ENCODE results near the gene DLGAP1. TPM values are rescaled to one million over a fixed set of nuclear protein-coding genes. Genes with fewer than 3 reads are reported as not detected.

The DLGAP1 gene
- total RNA-seq, 2 experiments from 2014 or later: 0.31 to 0.36 TPM

DNA sequence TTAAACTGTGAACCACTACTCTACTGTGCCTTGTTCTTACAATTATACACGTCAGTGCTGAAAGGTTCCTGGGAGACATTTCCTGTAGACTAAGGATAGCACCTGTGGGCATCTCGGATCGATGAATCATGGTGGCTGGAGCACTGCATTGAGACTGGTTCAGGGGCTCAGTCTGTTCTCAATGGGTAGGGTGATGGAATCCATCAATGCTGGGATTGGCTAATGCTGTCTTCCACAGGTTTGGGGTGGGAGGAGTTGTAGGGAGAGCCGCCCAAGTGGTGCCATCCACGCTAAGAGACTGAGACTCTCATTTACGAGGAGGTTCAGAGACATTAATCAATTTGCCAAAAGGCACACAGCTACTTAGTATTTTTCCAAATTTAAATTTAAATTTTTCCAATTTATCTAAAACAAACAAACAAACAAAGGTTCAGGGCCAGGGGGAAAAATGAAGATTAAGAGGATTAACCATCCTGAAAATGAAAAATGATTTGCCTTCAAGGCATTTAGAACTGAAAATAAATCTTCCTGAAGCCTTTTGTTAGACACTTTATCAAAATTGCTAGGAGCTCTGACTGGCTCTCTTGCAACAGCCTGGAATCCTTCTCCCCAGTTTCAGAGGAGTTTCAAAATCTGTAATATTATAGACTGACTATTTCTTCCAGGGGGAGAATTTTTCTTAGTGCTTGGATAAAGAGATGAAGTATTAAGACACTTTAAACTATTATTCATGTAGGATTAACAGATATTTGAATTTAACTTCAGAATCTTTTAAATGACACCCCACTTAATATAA, 645.9 kb downstream of the DLGAP1 start:
- Mint-ChIP-seq H3K27me3 (no peaks in the 10 kb centered on the region), H3K9me3 (no peaks in the 10 kb centered on the region), H3K4me3 (no peak overlapping the region), H3K4me1 (ENCODE audit: low read depth) (no peaks in the 10 kb centered on the region), H3K36me3 (ENCODE audit: low read depth) (no peaks in the 10 kb centered on the region), H3K27ac (no peak overlapping the region)
- ChIA-PET CTCF (no interaction called here), POLR2A (no interaction called here)
- Histone ChIP-seq H3K36me3 (ENCODE audit: insufficient read depth, low read length) (no peaks in the 10 kb centered on the region), H3K4me1 (ENCODE audit: insufficient read depth, low read length) (no peaks in the 10 kb centered on the region), H3K27me3 (ENCODE audit: control insufficient read depth in 1 of 2, insufficient read depth in 2 of 2, low read length in 2 of 2) (no peaks in the 10 kb centered on the region), H3K27ac (ENCODE audit: low read depth in 1 of 2, low read length in 2 of 2) (no peak overlapping the region), H3K4me3 (ENCODE audit: low read length) (no peak overlapping the region), H3K9me3 (ENCODE audit: control insufficient read depth in 1 of 2, insufficient read depth in 1 of 2, low read length in 2 of 2) (no peaks in the 10 kb centered on the region)
- intact Hi-C loops (cut with DNase I, micrococcal nuclease): no loop called here
- TF ChIP-seq, protein P1, sequence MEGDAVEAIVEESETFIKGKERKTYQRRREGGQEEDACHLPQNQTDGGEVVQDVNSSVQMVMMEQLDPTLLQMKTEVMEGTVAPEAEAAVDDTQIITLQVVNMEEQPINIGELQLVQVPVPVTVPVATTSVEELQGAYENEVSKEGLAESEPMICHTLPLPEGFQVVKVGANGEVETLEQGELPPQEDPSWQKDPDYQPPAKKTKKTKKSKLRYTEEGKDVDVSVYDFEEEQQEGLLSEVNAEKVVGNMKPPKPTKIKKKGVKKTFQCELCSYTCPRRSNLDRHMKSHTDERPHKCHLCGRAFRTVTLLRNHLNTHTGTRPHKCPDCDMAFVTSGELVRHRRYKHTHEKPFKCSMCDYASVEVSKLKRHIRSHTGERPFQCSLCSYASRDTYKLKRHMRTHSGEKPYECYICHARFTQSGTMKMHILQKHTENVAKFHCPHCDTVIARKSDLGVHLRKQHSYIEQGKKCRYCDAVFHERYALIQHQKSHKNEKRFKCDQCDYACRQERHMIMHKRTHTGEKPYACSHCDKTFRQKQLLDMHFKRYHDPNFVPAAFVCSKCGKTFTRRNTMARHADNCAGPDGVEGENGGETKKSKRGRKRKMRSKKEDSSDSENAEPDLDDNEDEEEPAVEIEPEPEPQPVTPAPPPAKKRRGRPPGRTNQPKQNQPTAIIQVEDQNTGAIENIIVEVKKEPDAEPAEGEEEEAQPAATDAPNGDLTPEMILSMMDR (IDR thresholded peaks at IDR 0.05): no peak
- no peak for ATAC-seq (ENCODE audit: poor library complexity)
- DNase-seq: no peak

DNA sequence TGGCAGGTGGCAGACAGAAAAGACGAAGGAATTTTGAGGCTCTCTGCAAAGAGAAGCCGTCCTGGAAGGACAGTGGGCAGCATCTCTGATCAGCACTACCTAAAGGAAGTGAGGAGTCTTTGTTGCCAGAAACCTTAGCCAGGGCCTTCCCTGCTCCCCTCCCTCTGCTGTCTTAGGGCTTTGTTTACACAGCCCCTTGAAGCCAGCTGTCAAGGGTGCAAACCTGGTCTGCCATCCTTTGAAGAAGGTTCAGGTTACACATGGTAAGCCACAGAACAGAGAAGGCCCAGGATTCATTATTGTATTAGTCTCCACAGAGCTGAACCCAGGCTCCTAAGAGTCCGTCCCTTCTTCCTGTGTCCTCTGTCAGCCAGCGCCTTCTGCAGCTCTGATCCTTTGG, 648.5 kb downstream of the DLGAP1 start:
- no peaks in the 10 kb centered on the region for H3K9me3 ChIP-seq (ENCODE audit: control insufficient read depth in 1 of 2, insufficient read depth in 1 of 2, low read length in 2 of 2)
- TF ChIP-seq, protein P1 (IDR thresholded peaks at IDR 0.05): no peak
- Mint-ChIP-seq H3K4me3 (no peak overlapping the region), H3K9me3 (no peaks in the 10 kb centered on the region), H3K4me1 (ENCODE audit: low read depth) (no peaks in the 10 kb centered on the region), H3K27ac (no peak overlapping the region), H3K36me3 (ENCODE audit: low read depth) (no peaks in the 10 kb centered on the region), H3K27me3 (no peaks in the 10 kb centered on the region)
- no peak overlapping the region for H3K27ac ChIP-seq (ENCODE audit: low read depth in 1 of 2, low read length in 2 of 2)
- no peak for DNase-seq
- H3K4me1 ChIP-seq (ENCODE audit: insufficient read depth, low read length): no peaks in the 10 kb centered on the region
- H3K36me3 ChIP-seq (ENCODE audit: insufficient read depth, low read length): no peaks in the 10 kb centered on the region
- ChIA-PET POLR2A (no interaction called here), CTCF (no interaction called here)
- no peak for ATAC-seq (ENCODE audit: poor library complexity)
- intact Hi-C loops (cut with DNase I, micrococcal nuclease): no loop called here
- H3K4me3 ChIP-seq (ENCODE audit: low read length): no peak overlapping the region
- H3K27me3 ChIP-seq (ENCODE audit: control insufficient read depth in 1 of 2, insufficient read depth in 2 of 2, low read length in 2 of 2): no peaks in the 10 kb centered on the region

- CTCF ChIA-PET: no interaction called here
- H3K4me3 ChIP-seq (ENCODE audit: low read length): no peak overlapping the region
- intact Hi-C loops (cut with DNase I, micrococcal nuclease): no loop called here
- ATAC-seq (ENCODE audit: poor library complexity) (no peak), DNase-seq (no peak)
- Mint-ChIP-seq H3K4me3 (no peak overlapping the region), H3K27ac (no peak overlapping the region), H3K27me3 (peaks cover 4% of the 10 kb centered on the region), H3K9me3 (no peaks in the 10 kb centered on the region), H3K36me3 (ENCODE audit: low read depth) (no peaks in the 10 kb centered on the region), H3K4me1 (ENCODE audit: low read depth) (no peaks in the 10 kb centered on the region)
- no peak overlapping the region for H3K27ac ChIP-seq (ENCODE audit: low read depth in 1 of 2, low read length in 2 of 2)
- POLR2A ChIA-PET: no interaction called here
- no peaks in the 10 kb centered on the region for H3K4me1 ChIP-seq (ENCODE audit: insufficient read depth, low read length)
- TF ChIP-seq, protein P1 (IDR thresholded peaks at IDR 0.05): no peak
- H3K9me3 ChIP-seq (ENCODE audit: control insufficient read depth in 1 of 2, insufficient read depth in 1 of 2, low read length in 2 of 2): no peaks in the 10 kb centered on the region
- H3K36me3 ChIP-seq (ENCODE audit: insufficient read depth, low read length): no peaks in the 10 kb centered on the region
- H3K27me3 ChIP-seq (ENCODE audit: control insufficient read depth in 1 of 2, insufficient read depth in 2 of 2, low read length in 2 of 2): no peaks in the 10 kb centered on the region
Measured at GRCh38 chr18:3804336-3804735, 650.8 kb downstream of the DLGAP1 start.

Data from CD4-positive, alpha-beta T cell (primary cell).